Measurements from ENCODE around the gene SH3RF1. TPM values are rescaled to one million over a fixed set of nuclear protein-coding genes. Genes with fewer than 3 reads are reported as not detected.

SH3RF1 gene
- total RNA-seq, 4 donors from 2014 or later = 10.6 to 17.9 (median 13.3) TPM

DNA sequence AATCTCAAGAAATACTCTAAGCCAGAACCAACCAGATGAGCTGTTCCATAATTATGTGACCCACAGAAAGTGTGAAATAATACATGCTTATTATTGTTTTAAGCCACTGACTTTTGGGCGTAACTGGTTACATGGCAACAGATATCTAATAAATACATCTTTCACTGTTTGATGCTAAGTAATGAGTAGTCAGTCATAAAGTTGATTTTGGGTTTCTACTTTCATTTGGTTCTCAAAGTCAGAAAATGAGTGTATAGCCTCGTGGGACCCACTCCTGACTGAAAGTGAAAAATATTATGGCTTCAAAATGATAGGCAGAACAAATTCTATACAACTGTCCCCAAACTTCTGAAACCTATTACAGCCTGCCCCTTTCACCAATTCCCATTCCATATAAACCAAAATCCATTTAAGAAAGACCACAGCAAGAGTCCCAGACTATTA lies 172.7 kb downstream of the SH3RF1 start:
- no peak for TF ChIP-seq POLR2A (IDR thresholded peaks at IDR 0.05)
- TF ChIP-seq, protein P1, sequence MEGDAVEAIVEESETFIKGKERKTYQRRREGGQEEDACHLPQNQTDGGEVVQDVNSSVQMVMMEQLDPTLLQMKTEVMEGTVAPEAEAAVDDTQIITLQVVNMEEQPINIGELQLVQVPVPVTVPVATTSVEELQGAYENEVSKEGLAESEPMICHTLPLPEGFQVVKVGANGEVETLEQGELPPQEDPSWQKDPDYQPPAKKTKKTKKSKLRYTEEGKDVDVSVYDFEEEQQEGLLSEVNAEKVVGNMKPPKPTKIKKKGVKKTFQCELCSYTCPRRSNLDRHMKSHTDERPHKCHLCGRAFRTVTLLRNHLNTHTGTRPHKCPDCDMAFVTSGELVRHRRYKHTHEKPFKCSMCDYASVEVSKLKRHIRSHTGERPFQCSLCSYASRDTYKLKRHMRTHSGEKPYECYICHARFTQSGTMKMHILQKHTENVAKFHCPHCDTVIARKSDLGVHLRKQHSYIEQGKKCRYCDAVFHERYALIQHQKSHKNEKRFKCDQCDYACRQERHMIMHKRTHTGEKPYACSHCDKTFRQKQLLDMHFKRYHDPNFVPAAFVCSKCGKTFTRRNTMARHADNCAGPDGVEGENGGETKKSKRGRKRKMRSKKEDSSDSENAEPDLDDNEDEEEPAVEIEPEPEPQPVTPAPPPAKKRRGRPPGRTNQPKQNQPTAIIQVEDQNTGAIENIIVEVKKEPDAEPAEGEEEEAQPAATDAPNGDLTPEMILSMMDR (IDR thresholded peaks at IDR 0.05) = no peak
- TF ChIP-seq EP300 (IDR thresholded peaks at IDR 0.05) = no peak
- H3K36me3 ChIP-seq = peaks cover 0 to 46% (median 0%) of the 10 kb centered on the region in 3 donors
- no peaks in the 10 kb centered on the region for H3K9me3 ChIP-seq
- no peak overlapping the region for H3K4me3 ChIP-seq
- H3K27me3 ChIP-seq = no peaks in the 10 kb centered on the region
- H3K4me1 ChIP-seq = peaks cover 0 to 33% (median 3%) of the 10 kb centered on the region in 4 donors
- WGBS, 2 donors = 91 to 95% methylated on average over 2 of the region's 2 CpGs
- peak overlapping the region in 1 of 4 donors; percentile 67 for H3K27ac ChIP-seq
- no peak for DNase-seq (ENCODE audit: low spot score in 2 of 2)

DNA sequence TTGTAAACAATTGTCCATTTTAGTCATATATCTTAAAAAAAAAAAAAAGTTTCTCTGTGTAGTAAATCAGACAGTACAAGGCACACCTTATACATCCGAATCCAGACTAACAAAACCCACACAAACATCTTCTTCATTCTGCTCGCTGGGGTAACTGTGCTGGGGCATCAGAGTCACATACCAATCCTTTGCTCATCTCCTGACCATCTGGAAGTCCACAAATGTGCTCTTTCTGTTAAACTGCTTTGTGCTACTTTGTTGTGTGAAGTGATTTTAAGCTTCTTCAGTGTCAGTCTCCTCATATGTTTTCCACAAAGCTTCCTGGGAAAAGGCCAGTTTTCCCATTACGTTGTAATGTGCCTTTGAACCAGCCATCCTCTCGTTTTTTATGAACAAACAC lies 174.5 kb downstream of the SH3RF1 start:
- no peak for DNase-seq (ENCODE audit: low spot score in 2 of 2)
- TF ChIP-seq EP300 (IDR thresholded peaks at IDR 0.05) (no peak), POLR2A (IDR thresholded peaks at IDR 0.05) (no peak)
- TF ChIP-seq, protein P1 (IDR thresholded peaks at IDR 0.05) = no peak
- Histone ChIP-seq H3K36me3 (peaks cover 0 to 55% (median 0%) of the 10 kb centered on the region in 3 donors), H3K4me1 (peaks cover 0 to 24% (median 3%) of the 10 kb centered on the region in 4 donors), H3K9me3 (peaks cover 0 to 5% (median under 1%) of the 10 kb centered on the region in 4 donors), H3K27me3 (no peaks in the 10 kb centered on the region), H3K4me3 (no peak overlapping the region), H3K27ac (no peak overlapping the region)
- WGBS, 2 donors = 57 to 69% methylated on average over 4 of the region's 4 CpGs

DNA sequence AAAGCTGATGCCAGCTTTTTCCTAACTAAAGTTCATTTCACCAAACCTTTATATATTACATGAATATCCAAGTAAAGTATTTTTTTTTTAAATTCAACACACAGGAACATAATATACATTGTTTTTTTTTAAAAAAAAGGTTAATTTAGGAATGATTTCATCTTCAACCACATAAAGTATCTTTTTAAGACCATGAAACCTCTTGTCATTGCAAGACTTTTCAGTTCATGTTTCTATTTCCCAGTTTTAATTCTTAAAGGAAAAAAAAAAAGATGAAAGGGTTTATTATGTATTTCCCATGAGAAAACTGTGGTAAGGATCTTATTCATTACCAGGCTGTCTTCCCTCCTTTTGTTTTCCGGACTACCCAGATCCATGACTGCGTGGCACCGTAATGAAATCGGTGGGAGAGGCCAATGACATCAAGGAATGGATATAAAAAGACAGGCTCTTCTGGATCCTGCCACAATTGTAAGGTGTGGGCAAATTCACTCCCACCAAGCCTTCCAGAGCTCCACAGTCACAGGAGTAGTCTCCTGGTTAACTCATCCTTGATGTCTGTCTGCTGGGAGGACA lies 176.0 kb downstream of the SH3RF1 start:
- DNase-seq (ENCODE audit: low spot score in 2 of 2) = no peak
- H3K4me1 ChIP-seq = peaks cover 0 to 15% (median under 1%) of the 10 kb centered on the region in 4 donors
- H3K36me3 ChIP-seq = peaks cover 0 to 56% (median 0%) of the 10 kb centered on the region in 3 donors
- H3K4me3 ChIP-seq = no peak overlapping the region
- H3K9me3 ChIP-seq = peaks cover 0 to 16% (median 4%) of the 10 kb centered on the region in 4 donors
- H3K27me3 ChIP-seq = no peaks in the 10 kb centered on the region
- no peak overlapping the region for H3K27ac ChIP-seq
- TF ChIP-seq, protein P1 (IDR thresholded peaks at IDR 0.05) = no peak
- no peak for TF ChIP-seq POLR2A (IDR thresholded peaks at IDR 0.05)
- TF ChIP-seq EP300 (IDR thresholded peaks at IDR 0.05) = no peak
- WGBS, 2 donors = 56 to 62% methylated on average over 4 of the region's 4 CpGs

DNA sequence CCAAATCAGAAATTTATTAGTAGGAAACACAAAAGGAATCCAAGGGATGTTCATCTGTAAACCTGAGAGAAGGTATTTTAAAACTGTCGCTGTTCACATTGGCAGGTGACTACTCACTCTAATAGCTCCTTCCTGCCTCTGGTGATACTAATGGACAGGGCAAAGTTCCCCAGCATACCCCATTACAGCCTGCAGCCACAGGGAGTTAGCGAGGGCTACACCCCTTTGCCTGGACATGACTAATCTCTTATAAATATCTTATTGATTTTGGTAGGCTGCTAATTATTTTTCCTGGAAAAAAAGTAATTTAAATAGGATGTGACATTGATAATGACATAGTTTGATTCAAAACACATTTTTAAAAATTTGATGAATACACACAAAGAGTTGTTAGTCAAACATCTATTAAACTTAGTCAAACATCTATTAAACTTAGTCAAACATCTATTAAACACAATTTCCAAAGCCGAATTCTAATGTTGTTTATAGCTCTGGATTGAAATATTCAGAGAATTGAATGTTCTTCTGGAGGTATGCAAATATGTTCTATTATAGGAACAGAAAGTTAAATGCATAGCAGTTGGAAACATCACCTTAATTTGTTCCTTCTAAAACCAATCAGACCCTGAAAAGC lies 177.8 kb downstream of the SH3RF1 start:
- H3K36me3 ChIP-seq = peaks cover 0 to 51% (median 0%) of the 10 kb centered on the region in 3 donors
- peaks cover 0 to 4% (median 0%) of the 10 kb centered on the region in 4 donors for H3K4me1 ChIP-seq
- H3K27me3 ChIP-seq = no peaks in the 10 kb centered on the region
- no peak overlapping the region for H3K4me3 ChIP-seq
- 91 to 95% methylated on average over 3 of the region's 3 CpGs for WGBS, 2 donors
- peaks cover 0 to 16% (median 4%) of the 10 kb centered on the region in 4 donors for H3K9me3 ChIP-seq
- no peak overlapping the region for H3K27ac ChIP-seq
- DNase-seq (ENCODE audit: low spot score in 2 of 2) = no peak
- TF ChIP-seq, protein P1 (IDR thresholded peaks at IDR 0.05) = no peak
- TF ChIP-seq EP300 (IDR thresholded peaks at IDR 0.05) = no peak
- TF ChIP-seq POLR2A (IDR thresholded peaks at IDR 0.05) = no peak
